ENCODE data around the gene CADM2. TPM values are rescaled to one million over a fixed set of nuclear protein-coding genes. Genes with fewer than 3 reads are reported as not detected.
A peak's percentile ranks its signal among the peaks of the same experiment; 100 is the strongest.
"Not testable (repeated sequence)": the region's sequence is repeated elsewhere in the genome, so short reads cannot be mapped to it uniquely, and the experiment has no call there.

CADM2 gene
- total RNA-seq: not detected in 2 replicates

DNA sequence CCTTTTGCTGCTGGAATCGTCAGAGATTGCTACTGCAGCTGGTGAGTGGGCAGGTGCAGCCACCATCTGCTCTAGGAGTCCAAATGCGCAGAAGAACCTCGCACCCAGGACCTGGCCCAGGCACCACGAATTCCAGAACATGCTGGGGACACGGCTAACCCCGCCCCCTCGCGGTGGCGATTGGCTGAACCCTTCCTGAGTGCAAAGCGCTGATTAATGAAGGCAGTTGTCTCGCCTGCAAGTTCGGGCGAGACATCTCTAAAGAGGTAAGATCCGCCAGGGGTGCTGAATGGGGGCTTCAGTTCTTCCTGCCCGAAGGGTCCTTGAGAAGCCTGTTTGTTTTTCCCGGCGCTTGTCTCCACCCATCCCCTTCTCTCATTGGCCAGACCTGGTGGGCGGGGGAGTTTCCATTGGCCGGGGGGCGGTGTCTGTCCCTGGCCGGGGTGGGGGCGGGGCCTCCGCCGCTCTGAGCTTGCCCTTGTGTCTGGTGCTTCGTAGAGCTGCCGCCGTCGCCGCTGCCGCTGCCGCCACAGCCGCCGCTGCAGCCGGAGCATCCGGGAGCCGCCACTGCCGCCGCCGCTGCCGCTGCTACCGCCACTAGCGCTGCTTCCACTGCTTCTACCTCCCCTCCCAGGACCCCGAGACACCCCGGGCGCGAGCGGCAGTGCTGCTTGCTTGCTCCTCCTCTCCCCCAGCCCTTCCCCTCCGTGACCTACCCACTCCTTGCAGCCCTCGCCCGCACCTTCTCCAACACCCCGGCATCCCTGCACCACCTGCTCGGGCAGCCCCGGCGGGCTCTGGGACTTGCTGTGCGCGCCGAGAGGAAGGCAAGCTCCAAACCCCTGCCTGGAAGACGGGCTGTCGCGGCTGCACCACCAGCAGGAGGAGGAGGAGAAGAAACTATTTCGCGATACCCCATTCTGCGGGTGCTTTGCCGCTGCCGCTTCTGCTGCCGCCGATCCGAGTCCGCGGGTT, at the start of gene CADM2:
TSS of gene CADM2 (plus strand) at position 495 of the 975 bp plus-strand sequence.
- peak; percentile 76 for DNase-seq

DNA sequence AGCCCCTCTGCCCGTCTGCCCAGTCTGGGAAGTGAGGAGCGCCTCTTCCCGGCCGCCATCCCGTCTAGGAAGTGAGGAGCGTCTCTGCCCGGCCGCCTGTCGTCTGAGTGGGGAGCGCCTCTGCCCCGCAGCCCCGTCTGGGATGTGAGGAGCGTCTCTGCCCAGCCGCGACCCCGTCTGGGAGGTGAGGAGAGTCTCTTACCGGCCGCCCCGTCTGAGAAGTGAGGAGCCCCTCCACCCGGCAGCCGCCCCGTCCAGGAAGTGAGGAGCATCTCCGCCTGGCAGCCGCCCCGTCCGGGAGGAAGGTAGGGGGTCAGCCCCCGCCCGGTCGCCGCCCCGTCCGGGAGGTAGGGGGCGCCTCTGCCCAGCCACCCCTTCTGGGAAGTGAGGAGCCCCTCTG, 40.2 kb upstream of the CADM2 start:
- not testable (repeated sequence) for DNase-seq

DNA sequence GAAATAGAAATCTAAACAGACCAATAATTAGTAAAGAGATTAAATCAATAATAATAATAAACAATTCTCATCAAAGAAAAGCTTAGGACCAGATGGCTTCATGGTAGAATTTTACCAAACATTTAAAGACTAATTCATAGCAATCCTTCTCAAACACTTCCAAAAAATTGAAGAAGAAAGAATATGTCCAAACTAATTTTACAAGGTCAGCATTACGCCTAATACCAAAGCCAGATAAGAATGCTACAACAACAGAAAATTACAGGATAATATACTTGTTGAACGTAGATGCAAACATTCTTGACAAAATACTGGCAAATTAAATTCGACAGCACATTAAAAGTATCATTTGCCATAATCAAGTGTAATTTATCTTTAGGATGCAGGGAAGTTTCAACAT, 36.1 kb upstream of the CADM2 start:
- no peak for DNase-seq

DNA sequence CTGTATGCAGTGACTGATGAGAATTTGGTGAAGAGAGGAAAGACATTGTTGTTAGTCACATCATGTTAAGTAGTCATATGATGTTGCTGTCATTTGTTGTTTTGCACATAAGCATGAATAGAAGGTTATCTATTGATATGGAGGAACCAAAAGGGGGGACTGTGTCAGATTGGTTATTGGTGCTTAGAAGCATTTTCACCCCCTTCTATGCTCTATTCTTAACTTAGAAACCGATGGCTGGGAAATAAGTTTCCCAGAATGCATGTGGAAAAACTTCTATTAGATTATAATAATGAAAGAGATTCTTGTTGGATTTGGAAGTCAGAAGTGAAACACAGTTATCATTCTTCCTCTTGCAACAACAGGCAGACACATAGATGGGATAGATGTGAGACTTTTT, 33.2 kb upstream of the CADM2 start:
- DNase-seq: no peak

DNA sequence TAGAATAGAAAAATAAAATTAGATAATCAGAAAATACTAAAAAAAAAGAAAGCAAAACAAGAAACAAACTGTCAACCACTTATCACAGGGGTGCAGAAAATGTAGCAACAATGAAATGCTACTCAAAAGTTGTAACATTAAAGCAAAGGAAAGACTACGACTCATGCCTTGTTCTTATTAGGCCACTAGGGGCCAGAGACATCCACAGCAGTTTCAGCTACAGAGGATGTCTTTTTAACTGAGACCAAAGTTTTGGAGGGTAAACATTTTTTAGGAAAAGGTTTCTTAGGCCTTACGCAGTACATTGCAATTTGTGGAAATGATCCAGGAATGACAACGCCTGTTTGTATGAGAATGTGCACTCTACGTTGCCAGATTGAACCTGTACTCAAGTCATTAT, 15.4 kb upstream of the CADM2 start:
- no peak for DNase-seq

DNA sequence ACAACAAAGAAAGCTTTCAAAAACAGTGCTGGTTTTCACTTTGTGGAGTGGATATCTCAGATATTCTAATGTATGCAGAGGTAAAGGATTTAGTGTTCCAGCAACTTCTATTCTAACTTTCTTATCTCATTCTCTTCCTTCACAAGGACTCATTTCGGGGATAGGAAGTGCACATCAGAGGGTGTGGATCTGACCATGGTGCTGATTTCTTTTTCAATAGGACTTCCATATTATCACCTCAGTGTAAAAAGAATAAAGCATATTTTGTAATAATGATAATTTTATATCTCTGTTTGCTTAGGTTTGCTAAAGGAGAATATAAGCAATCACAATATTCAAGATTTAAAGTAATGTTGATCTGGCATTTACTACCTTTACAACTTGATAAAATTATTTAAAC, 12.5 kb upstream of the CADM2 start:
- no peak for DNase-seq

DNA sequence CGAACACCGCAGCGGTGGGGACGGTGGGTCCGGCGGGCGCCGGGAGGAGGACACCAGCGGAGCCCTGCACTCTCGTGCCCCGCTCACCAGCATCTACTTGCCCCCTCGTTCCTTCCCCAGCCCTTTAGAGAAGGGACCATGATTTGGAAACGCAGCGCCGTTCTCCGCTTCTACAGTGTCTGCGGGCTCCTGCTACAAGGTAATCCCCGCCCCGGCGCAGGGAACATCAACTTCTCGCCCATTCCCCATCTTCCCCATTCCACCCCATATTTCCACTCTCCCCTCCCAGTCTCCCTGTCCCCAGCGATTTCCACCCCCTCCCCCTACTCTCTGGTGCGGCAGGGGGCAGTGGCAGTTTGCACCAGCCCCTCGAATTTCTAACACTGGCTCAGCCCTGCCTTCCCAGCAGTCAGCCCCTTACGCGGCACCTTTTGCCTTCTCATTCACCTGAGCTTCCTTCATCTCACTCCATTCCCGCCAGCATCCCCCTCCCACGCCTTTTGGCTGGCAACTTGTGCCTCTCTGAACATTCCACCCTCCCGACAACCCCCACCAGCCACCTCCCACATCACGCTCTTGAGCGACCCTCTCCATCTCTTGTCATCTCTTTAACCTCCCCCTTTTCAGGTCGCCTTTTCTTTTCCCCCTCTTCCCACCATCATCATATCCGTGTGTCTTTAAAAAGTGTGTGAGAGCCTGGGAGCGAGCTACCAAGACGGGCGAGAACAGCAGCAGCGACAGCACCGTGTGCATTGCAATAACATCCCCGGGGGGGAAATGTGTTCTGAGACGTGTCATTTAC, 882 bp downstream of the CADM2 start:
- DNase-seq: no peak

DNA sequence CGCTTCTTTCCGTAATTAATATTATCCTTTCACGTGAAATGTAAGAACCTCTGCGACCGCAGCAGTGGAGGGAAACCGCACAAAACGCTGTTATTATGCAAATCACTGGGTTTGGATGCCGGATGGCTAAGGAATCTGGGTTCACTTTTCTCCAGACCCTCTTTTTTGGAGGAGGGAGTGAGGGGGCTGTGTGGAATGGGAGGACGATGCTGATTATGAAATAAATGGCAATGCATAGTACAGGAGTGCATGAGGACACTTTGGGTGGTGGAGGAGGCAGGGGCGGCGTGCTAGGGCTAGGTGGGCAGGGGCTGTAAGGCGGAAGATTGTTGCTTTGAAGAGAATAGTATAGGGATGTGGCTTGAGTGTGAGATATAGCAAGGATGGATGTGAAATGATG, 1.8 kb downstream of the CADM2 start:
- no peak for DNase-seq

DNA sequence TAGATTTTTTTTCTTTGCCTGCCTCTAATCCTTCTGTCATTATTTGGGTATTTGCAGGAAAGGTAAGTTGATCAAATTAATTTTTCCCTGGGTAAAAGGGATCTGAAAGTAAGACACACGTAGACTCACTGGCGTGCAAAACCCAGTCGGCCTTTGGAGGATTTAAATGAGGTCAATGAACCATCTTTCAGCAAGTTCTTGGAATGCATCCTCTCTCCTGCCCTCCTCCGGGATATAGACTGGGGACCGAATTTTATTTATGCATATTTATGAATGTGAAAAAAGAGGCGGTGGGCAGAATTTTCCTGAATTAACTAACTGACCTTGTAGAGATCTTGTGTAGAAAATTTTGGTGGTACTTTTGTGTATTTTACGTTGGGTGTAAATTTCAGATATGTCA, 2.2 kb downstream of the CADM2 start:
- DNase-seq: no peak

DNA sequence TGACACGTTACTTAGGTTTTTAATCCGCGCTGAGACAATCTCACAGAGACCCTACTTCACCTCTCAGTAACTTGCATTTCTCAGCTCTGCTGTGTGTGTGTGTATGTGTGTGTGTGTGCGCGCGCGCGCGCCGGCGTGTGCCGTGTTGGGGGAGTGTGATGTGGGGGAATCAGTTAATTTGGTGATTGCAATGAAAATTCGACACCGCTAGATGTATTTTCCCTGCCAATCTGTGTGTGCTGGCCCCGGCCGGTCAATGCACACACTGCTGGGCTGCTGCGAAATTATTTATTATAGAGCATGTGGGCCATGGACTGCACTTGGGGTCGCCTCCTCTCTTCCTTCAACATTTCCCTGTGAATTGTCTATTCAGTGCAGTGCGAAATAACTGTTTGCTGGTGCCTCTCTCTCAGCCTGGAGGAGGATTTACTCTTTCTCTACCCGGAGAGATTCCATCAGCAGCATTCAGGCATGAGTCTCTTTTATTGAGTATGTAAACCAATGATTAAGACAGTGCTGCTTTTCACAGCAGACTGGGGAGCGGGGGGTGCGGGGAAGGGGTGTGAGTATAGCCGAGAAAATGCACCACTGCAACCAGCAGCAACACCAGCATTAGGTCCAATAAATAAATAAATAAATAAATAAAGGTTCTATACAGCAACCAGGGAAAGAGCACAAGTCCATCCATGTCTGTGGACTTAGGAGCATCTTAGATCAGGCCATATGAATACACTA, 2.9 kb downstream of the CADM2 start:
- no peak for DNase-seq

DNA sequence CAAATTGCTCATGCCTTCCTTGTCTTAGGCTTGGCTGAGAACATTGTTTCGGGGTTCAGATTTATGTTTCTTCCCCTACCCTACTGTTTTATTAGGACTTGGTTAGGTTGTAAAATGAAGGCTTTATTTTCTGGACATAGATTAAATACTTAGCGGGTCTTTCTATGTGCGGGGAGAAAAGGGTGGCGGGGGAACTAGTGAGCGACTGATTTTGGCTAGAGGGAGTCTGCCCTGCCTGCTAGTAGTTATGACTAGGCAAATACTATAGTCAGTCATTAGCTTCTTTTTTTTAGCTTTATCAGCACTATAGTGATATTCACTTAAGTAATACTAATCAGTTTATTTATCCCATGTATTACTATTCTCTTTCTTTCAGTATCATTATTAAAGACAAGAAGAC, 3.6 kb downstream of the CADM2 start:
- no peak for DNase-seq

DNA sequence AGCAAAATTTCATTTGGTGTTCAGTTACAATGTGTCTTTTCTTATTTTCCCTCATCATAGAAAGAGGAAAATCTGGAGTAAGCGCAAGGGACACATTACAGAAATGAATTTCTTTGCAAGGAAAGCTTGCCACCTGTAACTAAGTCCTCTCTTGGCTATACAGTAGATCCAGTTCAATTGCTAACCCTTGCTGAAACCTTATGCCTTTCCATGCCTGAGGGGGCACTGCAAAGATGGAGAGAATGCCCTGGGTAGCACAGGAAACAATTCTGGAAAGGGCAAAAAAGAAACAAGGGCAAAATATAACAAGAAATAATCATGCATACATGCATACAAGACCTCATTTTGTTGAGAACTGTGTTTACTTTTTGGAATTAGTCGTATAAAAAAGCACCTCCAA, 4.3 kb downstream of the CADM2 start:
- DNase-seq: no peak

DNA sequence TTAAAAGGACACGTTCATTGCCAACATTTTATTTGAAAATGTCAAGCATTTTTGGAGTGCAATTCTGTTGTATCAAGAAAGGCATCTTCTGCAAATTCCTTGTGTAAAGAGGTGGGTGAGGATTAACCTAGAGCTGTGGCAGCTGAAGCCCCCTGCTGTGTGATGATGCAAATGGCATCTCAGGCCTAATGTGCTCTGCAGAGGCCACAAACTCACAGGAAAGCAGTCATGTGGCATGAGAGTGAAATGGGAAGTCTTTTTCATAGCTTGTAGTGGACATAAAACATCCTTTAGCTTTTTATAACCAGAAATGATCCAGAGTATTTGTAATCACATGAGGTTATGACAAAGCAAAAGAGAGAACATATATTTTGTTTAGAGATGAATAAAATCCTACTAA, 6.4 kb downstream of the CADM2 start:
- DNase-seq: no peak

DNA sequence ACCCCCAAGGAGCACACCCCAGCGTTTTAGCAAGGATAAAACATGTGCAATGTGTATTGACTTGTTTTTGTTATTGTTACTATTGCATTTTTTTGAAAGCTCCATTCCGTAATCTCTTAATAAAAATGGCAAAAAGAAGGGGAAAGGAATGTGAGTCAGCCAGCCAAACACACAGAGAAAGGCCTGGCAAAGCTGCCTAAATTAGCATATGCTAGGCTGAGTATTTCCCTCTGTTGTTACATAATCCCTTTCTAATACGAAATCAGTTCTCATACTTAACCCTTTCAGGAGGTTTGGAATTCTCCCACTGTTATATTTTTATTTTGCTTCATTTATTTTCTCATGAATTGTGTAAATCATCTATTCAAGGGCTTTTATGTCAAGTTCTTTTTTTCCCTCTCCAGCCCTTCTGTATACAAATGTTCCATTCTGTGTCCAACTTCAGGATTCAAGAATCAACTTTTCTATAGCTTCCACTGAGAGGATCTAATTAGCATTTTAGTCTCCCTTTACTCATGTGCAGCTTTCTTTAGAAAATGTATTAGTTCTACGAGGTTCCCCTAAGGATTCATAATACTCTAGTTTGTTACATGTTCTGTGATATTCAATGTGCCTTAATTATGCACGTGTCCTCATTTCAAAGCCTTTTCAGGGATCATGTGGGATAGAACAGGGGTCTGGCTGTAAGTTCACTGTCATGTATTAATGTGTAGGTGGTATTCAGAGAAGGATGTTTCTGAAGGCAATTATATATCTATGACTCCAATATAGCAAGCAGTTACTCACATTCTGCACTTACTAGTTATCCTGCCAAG, 9.2 kb downstream of the CADM2 start:
- no peak for DNase-seq

DNA sequence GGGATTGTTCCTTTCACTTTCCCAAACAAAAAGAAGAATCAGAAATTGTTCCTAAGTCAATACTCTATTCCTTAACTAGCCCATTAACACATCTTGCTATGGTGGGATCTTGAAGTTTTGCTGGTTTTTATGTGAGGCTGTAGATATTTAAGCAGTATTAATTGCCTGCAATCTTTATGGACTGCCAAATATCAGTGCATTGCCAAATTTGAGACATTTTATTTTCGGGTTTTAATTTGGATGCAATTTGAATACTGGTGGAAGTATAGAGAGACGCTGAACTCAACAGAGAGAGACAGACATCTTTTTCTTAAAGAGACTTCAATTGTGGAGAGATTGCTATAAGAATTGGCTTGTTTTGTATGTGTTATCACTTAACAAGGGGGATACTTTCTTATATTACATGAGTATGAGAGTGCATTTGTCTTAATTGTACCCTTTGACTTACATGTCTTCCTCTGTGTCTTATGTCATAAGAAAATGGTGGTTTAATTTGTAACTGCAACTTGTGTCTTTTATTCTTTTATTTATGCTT, 10.0 kb downstream of the CADM2 start:
- no peak for DNase-seq

DNA sequence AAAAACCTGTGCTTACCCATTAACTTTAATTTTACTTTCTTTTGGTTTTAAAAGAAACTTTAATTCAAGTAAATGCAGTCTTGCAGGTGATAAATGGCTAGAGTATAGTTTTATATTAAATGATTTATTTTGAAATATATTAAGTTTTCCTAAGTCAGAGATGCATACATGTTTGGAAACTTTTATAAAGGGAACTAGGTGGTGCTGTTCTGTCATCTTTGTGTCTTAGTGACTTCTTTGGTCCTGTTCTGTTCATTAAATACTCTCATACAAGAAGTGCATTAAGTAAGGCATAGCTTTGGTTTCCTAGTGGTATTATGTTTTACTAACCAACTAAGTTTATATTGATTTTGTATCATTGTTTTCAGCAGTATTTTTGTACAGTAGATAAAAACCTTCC, 15.6 kb downstream of the CADM2 start:
- no peak for DNase-seq

DNA sequence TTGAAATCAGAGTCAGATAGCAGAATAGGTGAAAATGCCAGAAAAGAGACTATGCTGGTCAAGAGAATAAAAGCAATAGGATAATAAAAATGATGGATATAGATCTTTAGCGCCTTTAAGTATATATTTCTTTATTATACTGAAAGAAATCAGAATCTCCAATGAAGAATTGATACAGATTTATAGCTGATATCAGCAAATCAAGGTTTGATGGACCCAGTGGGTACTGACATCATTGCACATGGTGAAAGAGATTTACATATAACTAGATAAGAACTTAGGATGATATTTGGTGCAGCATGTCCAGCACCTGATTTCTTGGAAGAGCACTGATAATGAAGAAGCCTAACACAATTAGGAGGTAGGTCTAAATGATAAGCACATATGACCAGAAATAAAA, 18.2 kb downstream of the CADM2 start:
- no peak for DNase-seq

DNA sequence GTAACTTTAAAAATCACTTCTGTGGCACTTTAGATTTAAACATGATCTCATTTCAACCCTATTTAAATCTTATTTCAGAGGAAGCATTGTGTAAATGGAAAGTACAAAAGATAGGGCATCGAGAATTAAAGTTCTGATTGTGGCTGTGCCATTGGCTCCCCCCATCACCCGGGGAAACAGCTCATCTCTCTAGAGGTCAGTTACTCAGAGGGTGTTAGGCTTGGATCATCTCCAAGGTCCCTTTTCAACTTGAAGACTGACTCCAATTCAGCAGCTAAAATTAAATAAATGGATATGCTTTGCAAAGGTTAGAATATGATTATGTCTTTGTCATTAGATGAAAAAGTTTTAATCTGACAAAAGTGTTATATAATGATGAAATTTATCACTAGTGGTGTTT, 20.1 kb downstream of the CADM2 start:
- no peak for DNase-seq

DNA sequence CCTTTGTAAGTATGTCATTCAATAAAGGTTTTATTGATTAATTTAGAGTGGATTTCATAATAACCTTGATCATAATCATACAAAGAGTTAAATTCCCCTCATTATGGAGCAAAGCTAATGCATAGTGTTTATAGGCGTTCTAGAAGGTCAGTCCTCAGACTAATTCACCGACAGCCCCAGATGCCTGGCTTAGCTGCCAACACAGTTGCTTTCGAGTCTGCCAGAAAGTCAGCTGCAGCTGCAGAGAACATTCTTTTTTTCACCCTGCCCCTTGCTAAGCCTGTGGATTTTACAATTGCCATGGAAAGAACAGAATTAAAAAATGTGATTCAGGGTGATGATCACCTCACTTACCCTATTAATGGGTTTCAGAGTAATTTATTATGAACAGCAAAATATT, 21.2 kb downstream of the CADM2 start:
- DNase-seq: no peak

DNA sequence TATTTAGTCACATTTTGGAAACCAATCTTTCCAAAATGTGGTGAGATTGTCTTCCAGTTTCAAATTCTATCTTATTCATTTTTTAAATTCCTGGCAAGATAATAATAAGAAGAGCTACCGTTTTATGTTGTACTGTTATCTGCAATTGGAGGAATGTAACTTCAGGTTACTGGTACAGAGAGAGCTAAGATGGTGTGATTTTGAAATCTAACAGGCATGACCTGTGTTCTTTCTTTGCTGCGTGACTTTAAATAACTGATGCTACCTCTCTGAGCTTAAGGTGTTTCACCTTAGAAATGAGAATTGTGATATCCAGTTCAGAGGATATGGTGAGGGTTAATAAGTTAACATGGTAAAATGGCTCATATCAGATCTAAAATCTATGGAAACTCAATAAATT, 21.7 kb downstream of the CADM2 start:
- DNase-seq: no peak

DNA sequence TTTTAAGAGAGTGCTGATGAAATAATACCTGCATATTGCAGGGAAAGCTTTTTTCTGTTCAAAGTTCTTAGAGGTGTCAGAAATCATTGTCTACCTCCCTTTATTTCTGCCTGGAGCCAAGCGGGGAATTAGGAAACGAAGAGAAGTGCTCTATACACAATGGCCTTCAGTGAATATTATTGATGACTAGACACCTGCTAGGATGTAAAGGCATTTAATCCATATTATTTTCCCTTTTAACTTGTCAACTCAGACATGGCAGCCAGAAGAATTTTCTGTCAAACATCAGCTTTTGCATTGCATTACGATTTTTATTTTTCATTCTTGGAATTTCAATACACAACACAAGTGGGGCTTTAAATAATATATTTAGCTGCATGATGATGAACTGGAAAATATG, 24.7 kb downstream of the CADM2 start:
- DNase-seq: no peak

DNA sequence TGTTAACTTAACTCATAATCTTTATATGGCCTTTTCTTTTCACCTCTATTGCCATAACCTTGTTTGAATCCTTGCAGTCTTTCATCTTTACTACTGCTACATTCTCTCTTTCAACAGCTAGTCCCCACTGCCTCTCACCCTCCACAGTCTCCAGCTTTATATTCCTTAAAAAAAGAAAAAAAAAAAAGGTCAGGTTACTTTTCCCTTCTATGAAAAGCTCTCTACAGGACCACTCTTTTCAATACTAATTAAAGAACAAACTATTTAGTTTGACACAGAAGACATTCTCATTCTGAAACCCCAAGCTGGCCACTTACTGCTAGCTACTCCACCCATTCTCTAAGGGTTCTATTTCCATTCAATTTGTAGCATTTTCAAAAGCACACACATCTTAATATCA, 25.6 kb downstream of the CADM2 start:
- DNase-seq: no peak
